Body of pancreas (tissue), 4 donors: ENCODE measurements around the gene NFKB1.

Source experiments
- POLR2A ChIP-seq, 3 donors: fragments of 450-650 bp; IDR thresholded peaks; one replicate each; pipeline ENCODE4 v1.6.1; 2016; ENCODE audit warnings: antibody characterized with exemption in 3 of 3, mild to moderate bottlenecking in 2 of 3
- TF ChIP-seq, protein P1 (sequence below), 7 experiments: fragments of 450-650 bp in 4 of 7; fragments of 200-600 bp in 3 of 7; sonication (generic) in 3 of 7; IDR thresholded peaks; one replicate each; pipeline ENCODE4 v1.5.1; 2016 to 2019; ENCODE audit warnings: antibody characterized with exemption in 7 of 7

DNA sequence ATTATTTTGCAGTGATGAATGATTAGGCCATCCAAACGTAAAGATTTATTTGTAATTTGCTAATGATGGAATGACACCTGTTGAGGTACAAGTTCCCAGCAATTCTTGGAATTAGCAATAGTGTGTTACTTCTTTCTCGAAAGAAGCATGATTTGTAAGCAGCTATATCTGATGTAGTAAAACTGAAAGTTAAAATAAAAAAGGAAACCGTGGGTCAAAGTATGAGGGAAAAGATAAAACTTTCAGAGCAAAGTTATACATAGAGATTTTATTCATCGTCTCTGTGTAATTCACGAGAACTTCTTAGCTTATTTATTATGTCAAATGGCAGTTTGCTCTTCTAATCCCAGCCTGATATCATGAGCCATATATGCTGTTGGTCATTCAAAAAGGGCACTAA, 59.0 kb downstream of the NFKB1 start:
- TF ChIP-seq POLR2A (IDR thresholded peaks at IDR 0.05), result no peak
- TF ChIP-seq, protein P1, sequence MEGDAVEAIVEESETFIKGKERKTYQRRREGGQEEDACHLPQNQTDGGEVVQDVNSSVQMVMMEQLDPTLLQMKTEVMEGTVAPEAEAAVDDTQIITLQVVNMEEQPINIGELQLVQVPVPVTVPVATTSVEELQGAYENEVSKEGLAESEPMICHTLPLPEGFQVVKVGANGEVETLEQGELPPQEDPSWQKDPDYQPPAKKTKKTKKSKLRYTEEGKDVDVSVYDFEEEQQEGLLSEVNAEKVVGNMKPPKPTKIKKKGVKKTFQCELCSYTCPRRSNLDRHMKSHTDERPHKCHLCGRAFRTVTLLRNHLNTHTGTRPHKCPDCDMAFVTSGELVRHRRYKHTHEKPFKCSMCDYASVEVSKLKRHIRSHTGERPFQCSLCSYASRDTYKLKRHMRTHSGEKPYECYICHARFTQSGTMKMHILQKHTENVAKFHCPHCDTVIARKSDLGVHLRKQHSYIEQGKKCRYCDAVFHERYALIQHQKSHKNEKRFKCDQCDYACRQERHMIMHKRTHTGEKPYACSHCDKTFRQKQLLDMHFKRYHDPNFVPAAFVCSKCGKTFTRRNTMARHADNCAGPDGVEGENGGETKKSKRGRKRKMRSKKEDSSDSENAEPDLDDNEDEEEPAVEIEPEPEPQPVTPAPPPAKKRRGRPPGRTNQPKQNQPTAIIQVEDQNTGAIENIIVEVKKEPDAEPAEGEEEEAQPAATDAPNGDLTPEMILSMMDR (IDR thresholded peaks at IDR 0.05), result no peak
